ENCODE measurements around the gene HSPBAP1. TPM values are rescaled to one million over a fixed set of nuclear protein-coding genes. Genes with fewer than 3 reads are reported as not detected.

HSPBAP1 gene
- total RNA-seq, 2 donors from 2014 or later = 5.1 to 6.7 TPM

GRCh38 chr3:122695927-122696561, 97.6 kb downstream of the HSPBAP1 start:
- ATAC-seq (replicated peaks) = no peak
- H3K36me3 Mint-ChIP-seq (ENCODE audit: low read depth) = peaks cover 92% of the 10 kb centered on the region
- no peaks in the 10 kb centered on the region for H3K9me3 Mint-ChIP-seq
- H3K4me1 Mint-ChIP-seq = peaks cover 17% of the 10 kb centered on the region
- H3K27ac Mint-ChIP-seq = no peak overlapping the region
- H3K4me3 Mint-ChIP-seq = no peak overlapping the region
- no peaks in the 10 kb centered on the region for H3K27me3 Mint-ChIP-seq

DNA sequence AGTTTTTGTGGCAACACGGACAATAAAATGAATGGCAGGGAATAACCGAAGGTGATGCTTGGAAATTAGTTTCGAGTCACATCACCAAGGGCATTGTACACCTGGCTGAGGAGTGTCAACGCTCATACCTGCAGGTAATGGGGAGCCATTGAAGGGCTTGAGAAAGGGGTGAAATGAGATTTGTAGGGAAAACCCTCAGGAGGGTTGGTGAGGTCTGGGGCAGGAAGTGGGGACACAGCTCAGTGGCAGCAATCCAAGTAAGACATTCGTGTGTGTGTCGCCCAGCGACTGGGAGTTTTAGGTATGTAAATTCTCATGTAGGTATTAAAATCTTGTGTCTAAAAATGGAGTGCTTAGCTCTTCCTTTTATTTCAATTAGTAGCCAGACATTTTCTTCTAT, 98.7 kb downstream of the HSPBAP1 start:
- H3K36me3 Mint-ChIP-seq (ENCODE audit: low read depth) = peaks cover 81% of the 10 kb centered on the region
- H3K27me3 Mint-ChIP-seq = no peaks in the 10 kb centered on the region
- peak overlapping the region; percentile 80 for H3K27ac Mint-ChIP-seq
- no peak overlapping the region for H3K4me3 Mint-ChIP-seq
- H3K9me3 Mint-ChIP-seq = no peaks in the 10 kb centered on the region
- no peak for ATAC-seq (replicated peaks)
- peaks cover 19% of the 10 kb centered on the region for H3K4me1 Mint-ChIP-seq

DNA sequence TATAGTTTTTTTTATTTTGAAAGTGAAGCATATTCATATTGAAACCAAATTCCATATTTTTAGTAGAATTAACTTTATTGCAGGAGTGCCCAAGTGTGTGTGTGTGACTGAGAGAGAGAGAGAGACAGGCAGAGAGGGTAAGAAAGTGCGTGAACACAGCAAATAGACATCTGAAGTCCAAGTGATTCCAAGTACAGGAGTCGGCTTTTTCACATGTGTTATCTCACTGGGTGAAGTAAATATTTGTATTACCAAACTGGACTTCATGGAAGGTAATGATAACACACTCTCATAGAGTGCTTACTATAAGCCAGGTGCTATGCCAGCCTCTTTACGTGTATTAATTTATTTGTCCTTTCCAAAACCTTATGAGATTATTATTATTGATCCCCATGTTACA, 101.0 kb downstream of the HSPBAP1 start:
- no peaks in the 10 kb centered on the region for H3K9me3 Mint-ChIP-seq

DNA sequence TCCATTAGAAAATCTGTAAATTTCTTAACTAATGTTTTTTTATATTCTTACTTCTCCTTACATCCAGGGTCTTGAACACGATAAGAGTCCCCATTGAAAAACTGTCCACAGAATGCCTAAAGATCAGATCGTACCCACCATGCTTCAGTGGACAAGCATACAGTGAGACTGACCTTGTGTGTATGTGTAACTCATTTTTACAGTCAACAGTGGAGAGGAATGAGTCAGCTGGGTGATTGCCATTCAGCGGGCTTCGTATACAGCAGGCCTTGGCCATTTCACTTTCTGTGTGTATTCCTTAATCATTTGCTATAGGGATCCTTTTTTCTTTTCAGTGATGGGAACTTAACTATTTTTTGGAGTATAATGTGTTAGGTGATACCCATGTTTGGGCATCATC, 102.4 kb downstream of the HSPBAP1 start:
- Mint-ChIP-seq H3K4me1 (peaks cover 13% of the 10 kb centered on the region), H3K36me3 (ENCODE audit: low read depth) (peaks cover 43% of the 10 kb centered on the region), H3K27me3 (no peaks in the 10 kb centered on the region), H3K4me3 (no peak overlapping the region), H3K9me3 (no peaks in the 10 kb centered on the region), H3K27ac (peak overlapping the region; percentile 21)
- peak; percentile 34 for ATAC-seq (replicated peaks)

More for the DNA sequence above, 101.0 kb downstream of the HSPBAP1 start:
- Mint-ChIP-seq H3K4me3 (no peak overlapping the region), H3K27me3 (no peaks in the 10 kb centered on the region), H3K4me1 (peaks cover 16% of the 10 kb centered on the region), H3K36me3 (ENCODE audit: low read depth) (peaks cover 58% of the 10 kb centered on the region), H3K27ac (no peak overlapping the region)
- no peak for ATAC-seq (replicated peaks)

GRCh38 chr3:122690096-122690495, 103.5 kb downstream of the HSPBAP1 start:
- Mint-ChIP-seq H3K27ac (no peak overlapping the region), H3K4me3 (no peak overlapping the region), H3K4me1 (peaks cover 13% of the 10 kb centered on the region), H3K27me3 (no peaks in the 10 kb centered on the region), H3K36me3 (ENCODE audit: low read depth) (peaks cover 32% of the 10 kb centered on the region), H3K9me3 (no peaks in the 10 kb centered on the region)
- ATAC-seq (replicated peaks) = peak; percentile 43

Other genes starting within 250 kb of the HSPBAP1 start
- 10 to 100 TPM; 25.2 to 35.1 TPM for gene PARP9, start 229.5 kb downstream of the HSPBAP1 start, total RNA-seq
- gene DTX3L, start 229.5 kb downstream of the HSPBAP1 start, total RNA-seq = 10 to 100 TPM; 26.0 to 44.0 TPM
- gene PARP15, start 216.2 kb downstream of the HSPBAP1 start, total RNA-seq = 10 to 100 TPM; 15.0 to 17.6 TPM
- gene PARP14, start 113.0 kb downstream of the HSPBAP1 start, total RNA-seq = 10 to 100 TPM; 51.5 to 55.9 TPM
- gene SLC49A4, start 1.2 kb upstream of the HSPBAP1 start, total RNA-seq = 1 to 10 TPM; 1.9 to 2.6 TPM
- under 1 TPM in 1 of 2 donors, not detected in 1; 0.40 TPM for gene SEMA5B, start 233.9 kb upstream of the HSPBAP1 start, total RNA-seq

Measured in activated T-helper 17 cell treated with anti-CD3 and anti-CD28 coated beads, Interleukin-2, amount 50 U/mL, for 72 hours (primary cell).